D341Med (cell line): ENCODE data around the gene TNFRSF14.
A peak's percentile ranks its signal among the peaks of the same experiment; 100 is the strongest.
"Not testable (repeated sequence)": the region's sequence is repeated elsewhere in the genome, so short reads cannot be mapped to it uniquely, and the experiment has no call there.

Experiments used
- DNase-seq: peaks from one replicate; pipeline ENCODE4 v3.0.0; 2012; ENCODE audit warnings: low spot score

The TNFRSF14 gene

DNA sequence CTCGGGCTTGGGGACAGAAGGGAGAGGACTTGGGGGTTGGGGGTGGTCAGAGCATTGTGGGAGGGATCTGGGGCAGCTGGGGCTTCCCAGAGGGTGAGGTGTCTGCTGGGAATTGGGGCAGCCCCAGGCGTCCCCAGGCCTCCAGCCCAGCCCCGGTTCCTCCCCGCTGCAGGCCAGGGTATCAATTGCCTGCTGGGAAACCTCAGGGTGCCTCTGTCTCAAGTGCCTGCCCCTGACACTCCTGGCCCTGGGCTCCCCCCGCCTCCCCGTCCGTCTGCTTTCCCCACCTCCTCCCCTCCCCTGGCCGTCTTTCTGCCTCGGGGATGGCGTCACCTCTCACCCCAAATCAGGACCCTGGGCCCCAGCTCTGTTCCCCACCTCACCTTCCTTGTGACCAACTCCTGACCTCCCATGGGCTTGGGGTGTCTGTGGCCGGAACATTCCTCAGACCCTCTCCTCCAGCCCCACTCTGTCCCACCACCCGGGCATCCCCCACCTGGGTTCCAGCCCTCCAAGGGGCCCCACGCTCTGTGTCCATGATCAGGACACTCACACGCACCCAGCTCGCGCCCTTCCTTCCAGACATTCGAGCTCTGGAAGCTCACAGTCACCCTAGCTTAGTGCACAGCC, 12.1 kb downstream of the TNFRSF14 start:
- DNase-seq, result not testable (repeated sequence)

DNA sequence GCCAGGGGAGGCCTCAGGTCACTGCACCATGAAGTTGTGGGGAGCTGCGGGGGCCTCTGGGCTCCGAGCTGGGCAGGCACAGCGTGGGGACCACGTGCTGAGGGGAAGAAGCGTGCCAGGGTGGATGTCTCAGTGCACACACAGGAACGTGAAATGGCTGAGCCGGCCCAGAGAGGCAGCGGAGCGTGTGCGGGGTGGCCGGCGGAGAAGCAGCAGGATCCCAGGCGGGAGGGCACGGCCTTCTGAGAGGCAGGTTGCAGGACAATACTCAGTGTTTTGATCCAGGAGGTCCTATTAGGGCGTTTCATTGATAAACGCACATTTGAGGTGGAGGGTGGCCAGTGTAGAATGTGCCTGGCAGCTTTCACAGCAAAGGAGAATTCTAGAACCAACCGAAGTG, 12.9 kb downstream of the TNFRSF14 start:
- no peak for DNase-seq

DNA sequence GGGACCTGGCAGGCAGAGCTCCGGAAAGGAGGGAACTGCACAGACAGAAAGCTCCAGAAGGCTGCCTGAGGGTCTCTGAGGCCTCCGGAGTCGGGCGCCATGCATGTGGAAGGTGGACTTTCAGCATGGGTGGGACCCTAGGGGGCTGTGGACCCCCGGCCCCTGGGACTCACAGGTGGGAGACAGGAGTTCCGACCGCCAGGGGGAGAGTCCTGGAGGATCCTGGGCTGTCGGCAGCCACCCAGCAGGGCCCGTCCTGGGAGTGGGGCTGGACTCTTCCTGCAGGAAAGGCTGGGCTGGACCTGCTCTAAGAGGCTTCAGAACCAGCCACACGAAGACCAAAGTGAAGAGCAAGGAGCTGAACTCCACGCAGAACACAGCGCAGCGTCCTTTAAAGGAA, 13.5 kb downstream of the TNFRSF14 start:
- DNase-seq, result not testable (repeated sequence)

DNA sequence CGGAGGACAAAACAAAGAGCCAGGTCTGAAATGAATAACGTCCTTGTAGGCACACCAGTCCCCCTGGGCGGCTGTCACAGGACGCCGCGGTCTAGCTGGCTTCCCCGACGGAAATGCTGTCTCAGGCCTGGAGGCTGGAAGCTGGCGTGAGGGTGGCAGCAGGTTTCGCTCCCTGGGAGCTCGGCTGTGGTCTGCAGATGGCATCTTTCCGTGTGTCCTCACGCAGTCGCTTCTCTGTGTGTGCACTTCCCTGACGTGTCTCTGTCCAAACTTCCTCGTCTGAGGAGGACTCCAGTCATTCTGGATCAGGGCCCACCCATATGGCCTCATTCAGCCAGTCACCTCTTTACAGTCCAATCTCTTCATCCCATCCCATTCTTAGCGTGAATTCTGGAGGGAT, 14.2 kb downstream of the TNFRSF14 start:
- no peak for DNase-seq

DNA sequence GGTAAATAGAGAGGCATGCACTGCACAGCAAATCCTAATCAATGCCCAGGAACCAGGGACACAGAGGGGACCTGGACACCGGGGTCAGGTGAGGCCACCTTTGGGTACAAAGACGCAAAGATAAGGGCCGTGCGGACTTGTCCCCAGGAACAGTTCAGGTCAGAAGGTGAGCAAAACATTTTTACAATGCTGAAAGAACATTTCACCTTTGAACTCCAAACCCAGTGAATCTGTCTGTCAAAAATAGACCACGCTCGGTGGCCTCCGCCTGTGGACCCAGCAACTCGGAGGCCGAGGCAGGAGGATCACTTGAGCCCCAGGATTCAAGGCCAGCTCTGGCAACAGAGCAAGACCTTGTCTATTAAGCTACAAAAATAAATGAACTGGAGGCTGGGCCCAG, 15.2 kb downstream of the TNFRSF14 start:
- DNase-seq, result no peak

DNA sequence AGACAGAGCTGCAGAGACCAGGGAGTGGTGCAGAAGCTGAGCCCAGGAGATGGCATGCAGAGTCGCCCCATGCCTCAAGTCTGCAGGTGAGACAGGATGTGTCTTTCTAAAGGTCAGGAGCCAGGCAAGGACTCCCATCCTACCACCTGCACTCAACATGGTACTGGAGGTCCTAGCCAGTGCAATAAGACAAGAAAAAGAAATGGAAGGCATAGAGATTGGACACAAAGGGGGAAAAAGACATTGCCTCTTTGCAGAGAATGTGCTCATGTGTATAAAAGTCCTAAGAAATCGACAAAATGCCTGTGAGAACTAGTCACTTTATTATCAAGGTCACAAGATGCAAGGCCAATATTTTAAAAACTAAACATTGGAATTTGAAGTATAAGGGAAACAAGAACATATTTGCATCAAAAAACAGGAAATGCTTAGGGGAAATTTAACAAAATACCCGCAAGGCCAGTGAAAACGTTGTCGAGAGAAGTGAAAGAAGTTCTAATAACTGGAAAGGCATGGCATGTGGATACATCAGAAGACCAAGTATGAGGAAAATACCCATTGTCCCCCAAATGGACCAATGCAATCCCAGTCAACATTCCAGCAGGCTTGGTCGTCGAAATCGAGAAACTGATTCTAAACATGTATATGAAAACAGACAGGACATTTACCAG, 17.2 kb downstream of the TNFRSF14 start:
- DNase-seq, result no peak

DNA sequence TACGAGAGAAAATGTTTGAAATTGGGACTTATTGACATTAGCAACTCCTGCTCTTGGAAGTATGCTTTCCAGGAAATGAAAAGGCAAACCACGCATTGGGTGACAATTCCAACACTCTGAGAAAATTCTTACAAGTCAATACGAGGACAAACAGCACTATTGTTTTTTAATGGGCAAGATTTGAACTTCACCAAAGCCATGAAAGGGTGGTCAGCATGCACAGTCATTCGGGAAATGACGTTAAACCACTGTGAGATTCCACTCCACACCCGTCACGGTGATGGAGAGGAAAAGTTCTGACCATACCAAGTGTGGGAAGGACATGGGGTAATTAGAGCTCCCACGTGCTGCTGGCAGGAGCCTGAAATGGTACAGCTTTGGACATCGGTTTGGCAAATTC, 18.2 kb downstream of the TNFRSF14 start:
- DNase-seq, result no peak

DNA sequence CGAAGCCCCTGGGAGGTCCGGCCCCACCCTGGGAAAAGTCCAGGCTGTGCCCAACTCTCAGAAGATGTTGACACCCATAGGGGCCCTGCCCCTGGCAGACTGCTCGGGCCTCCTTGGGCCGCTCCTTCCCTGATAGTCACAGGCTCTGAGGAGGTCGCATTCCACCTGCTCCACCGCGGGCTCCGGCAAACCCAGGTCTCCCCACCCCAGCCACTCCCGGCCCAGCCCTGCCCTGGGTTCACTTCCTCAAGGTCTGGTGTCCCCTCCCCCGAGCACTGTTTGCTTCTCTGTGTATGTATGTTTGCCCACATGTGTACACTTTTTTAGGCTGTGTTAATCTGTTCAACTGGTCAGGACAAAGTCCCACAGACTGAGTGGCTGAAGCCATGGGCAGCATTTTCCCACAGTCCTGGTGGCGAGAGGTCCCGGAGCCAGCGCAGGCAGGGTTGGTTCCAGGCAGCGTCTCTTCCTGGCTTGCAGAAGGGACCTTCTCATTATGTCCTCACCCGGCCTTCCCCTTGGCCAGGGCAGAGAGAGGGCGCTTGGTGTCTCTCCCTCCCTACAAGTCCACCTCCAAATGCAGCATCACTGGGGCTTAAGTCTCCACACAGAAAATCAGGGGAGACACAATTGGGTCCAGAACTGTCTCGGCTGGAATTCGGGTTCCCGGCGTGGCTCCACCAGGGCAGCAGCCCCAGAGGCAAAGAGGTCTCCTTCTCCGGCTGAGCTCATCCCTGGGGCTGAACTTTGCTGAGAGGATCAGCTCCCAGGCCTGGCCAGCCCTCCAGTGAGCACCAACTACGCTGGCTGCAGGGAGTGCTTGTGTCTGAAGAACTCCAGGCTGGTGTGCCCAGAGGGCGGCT, 19.9 kb downstream of the TNFRSF14 start:
- no peak for DNase-seq

DNA sequence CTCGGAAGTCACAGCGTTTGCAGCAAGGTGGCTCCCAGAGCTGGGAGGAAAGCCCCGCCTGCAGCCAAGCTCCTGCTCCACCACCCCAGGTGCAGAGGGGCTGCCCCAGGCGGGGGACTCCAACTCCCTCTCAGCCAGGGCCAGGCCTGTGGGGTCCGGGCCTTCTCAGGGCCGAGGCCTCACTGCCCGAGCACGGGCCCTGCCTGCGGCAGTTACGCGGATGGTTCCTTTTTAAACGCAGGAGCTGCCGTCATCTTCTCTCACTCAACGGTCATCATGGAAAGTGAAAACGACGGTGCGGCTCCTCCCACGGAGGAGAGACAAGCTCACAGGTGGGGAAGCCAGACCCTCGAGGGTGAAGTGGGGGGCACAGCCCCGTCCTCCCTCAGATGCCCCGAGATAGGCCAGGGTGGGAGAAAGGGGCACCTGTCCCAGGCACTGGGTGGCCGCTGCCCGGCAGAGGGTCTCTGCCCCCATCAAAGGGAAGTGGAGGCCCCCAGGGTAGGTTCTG, 21.4 kb downstream of the TNFRSF14 start:
- DNase-seq, result not testable (repeated sequence)

DNA sequence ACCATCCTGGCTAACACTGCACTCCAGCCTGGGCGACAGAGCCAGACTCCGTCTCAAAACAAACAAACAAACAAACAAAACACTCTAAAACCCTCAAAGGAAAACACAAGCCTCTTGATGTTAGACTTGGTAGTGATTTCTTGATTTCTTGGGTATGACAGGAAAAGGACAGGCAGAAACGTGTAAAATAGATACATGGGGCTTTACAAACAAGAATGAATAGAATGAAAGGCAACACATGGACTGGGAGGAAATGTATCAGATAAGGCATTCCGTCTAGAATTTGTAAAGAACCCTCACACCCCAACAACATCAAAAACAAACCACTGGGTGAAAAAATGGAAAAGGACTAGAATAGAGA, 22.6 kb downstream of the TNFRSF14 start:
- no peak for DNase-seq

DNA sequence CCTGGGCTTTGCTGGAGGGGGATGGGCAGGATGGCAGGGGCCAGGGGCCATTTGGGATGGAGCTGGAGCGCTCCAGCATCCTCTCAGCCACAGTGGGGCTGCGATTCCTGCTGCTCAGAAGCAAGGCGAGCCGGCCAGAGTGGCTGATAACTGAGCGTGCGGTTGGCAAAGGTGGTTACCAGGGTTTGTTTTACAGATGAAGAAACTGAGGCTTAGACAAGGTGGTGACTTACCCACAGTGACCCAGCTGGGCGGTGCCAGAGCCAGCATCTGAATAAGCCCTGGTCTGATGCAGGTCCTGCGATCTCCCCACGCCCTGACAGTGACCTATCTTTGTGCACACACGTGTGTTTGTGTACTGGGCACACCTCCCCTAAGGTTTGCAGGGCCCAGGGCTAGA, 24.5 kb downstream of the TNFRSF14 start:
- DNase-seq, result no peak

DNA sequence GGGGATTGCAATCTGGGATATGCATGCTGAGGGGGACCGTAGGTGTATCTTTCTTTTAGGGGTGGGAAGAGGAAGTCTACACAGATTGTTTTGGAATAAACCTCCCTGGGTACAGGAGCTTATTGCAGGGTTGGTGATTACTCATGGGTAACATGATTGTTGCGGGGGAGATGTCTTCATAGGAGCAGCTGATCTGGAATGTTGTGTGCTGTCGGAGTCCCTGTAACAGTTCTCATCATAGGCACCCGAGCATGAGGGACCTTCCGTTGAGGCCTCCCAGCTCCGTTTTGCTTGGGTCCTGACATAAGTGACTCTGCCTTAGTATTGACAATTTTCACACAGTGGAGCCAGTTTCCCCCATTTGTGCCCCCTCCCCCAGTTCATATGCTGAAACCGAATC, 26.2 kb downstream of the TNFRSF14 start:
- DNase-seq, result no peak

DNA sequence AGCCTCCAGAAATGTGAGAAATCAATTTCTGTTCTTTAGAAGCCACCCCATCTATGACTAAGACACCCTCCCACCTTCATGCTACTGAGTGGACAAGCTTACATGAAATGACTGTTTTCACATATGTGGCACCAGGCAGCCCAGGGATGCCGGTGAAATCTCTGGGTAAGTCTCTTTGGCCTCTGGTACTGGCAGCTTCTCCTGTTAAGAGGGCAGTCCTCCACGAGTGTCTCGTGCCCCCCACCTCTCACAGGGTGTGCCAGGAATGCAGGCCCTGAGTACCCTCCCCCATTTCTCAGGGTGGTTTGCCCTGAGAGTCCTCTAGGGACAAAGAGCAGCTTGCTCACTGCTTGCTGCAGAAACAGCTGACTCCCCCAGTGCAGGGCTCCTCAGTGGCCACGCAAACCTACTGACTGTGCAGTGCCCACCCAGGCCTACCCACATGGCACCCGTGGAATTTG, 27.2 kb downstream of the TNFRSF14 start:
- no peak for DNase-seq

DNA sequence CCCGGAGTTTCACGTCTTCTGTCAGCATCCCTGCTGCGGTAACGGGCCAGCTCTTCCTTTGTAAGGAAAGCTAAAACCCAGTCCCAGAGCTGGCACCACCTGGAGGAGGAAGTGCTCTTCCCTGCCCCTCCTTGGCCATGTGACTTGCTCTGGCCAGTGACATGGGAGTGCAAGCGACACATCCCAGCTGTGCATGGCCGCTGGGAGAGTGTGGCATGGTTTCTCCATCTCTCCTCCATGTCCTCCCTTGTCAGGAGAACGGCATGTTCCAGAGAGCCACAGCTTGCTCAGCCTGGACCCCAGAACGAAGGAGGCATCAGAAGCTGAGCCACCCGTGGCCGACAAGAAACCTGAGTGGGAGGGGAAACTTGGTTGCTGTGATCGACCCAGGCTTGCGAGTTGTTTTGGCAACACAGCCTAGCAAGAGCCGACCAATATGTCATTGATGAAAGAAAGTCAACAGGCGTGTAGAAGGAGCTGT, 27.7 kb downstream of the TNFRSF14 start:
- DNase-seq, result no peak

DNA sequence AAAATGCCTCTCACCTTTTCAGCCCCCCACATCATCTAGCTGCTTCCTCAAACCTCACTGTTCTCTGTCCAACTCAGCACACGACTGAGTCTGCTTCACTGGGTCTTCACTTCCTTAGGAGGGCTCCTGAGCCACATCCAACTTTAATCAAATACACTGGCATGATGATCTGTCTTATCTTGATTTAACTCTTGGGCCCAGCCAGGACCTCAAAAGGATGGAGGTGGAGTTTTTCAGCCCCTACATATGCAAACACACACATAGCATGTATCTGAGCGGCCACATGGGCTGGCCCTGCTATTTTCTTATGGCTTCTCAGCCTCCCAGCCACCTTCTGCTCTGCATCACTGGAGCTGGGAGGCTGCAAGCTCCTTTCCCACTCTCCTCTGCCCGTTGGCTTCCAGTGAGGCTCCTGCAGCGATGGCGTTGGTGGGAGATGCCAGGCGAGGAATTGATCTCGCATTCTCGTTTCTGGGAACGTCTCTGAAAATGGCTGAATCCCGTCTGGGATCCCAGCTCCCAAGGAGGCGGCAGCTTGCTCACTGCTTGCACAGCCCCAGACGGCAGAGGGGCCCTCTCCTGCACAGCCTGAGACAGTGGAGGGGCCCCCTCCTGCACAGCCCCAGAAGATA, 28.6 kb downstream of the TNFRSF14 start:
- no peak for DNase-seq

DNA sequence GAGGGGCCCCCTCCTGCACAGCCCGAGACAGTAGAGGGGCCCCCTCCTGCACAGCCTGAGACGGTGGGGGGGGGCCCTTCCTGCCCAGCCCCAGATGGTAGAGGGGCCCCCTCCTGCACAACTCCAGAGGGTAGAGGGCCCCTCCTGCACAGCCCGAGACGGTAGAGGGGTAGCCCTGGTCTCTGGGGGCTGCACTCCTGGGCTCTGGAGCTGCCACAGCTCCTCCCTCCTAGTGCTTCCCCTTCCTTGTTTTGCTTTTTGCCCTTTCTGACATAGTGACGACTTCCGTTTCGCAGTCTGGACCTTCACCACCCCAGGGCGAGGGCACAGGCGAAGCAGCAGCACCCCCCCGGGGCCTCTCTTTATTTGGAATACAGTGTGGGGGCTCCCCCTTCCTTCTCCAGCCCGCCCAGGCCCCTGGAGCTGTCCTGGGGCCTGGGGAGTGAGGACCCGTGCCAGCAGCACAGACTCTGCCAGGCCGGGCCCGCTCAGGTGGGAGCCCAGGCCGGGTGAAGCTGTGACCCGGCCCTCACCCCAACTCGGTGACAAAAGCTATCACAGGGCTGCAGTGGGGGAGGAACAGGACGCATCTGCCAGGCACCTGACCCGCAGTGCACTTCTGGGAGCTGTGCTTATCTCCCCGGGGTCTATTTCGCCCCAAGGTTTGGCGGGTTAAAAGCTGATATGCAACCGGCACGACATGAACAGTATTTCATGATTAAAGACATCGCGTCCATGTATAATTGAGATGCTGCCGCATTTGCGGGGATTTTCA, 29.3 kb downstream of the TNFRSF14 start:
- DNase-seq, result peak; percentile 63

DNA sequence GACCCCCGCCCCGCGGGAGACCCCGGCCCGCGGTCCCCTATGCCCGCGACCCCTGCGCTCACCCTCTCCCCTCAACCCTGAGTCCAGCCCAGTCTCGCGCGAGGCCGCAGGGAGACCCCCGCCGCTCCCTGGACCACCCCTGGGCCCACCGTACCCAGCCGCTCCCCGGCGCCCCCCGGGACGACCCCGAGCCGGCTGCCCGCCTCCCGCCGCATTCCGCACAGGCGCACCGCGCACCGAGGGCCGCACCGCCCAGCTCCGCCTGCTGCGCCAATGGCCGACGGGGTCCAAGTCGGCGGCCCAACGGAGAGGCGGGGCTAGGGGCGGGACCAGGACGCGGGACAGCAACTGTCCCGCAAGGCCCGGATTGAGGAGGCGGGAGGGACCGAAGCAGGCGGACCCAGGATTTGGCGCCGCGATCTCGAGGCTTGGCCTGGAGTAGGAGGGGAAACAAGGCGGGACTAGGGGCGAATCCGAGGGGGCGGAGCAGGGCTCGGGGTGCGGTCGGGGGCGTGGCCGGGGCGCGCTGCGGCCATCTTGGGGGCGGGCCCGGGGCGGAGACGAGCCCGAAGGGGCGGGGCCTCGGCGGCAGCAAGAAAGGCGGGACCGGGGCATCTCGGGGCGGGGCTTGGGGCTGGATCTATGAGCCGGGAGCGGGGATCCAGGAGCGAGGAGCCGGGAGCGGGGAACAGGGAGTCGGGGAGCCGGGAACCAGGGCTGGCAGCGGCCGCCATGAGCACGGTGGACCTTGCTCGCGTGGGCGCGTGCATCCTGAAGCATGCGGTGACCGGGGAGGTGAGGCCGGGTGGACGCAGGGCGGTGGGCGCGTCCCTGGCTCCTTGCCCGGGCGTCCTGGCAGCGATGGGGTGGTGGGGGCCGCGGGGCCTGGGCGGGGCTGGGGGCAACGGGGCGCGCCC, 30.2 kb downstream of the TNFRSF14 start, which contains the start of gene PRXL2B:
Gene PRXL2B (plus strand): TSS at position 624 of the 917 bp plus-strand sequence. CDS start 109 bp downstream, at position 733.
- DNase-seq, result peak; percentile 98

DNA sequence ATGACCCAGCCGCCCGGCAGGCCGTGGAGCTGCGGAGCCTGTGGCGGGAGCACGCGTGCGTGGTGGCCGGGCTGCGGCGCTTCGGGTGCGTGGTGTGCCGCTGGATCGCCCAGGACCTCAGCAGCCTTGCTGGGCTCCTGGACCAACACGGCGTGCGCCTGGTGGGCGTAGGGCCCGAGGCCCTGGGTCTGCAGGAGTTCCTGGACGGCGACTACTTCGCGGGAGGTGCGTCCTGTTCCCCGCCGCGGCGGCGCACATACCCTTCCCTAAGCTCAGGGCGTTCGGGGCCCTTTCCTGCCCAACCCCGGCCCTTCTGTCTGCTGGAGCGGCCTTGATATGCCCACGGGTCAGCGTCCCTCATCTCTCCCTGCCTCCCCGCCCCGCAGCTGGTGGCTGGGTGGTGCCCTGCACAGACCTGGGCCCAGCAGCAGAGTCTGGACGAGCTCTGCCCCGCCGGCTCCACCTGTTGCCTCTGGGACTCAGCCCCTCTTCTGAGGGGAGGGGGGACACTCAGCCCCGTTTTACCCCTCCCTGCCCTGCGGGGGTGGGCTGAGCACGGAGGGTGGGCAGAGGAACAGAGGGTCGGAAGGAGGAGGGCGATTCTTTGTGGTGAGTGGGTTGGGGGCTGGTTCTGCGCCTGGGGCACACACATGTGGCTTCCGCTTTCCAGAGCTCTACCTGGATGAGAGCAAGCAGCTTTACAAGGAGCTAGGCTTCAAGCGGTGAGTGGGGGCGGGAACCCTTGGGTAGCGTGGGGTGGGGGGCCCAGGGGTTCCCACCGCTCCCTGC, 31.1 kb downstream of the TNFRSF14 start:
- no peak for DNase-seq

DNA sequence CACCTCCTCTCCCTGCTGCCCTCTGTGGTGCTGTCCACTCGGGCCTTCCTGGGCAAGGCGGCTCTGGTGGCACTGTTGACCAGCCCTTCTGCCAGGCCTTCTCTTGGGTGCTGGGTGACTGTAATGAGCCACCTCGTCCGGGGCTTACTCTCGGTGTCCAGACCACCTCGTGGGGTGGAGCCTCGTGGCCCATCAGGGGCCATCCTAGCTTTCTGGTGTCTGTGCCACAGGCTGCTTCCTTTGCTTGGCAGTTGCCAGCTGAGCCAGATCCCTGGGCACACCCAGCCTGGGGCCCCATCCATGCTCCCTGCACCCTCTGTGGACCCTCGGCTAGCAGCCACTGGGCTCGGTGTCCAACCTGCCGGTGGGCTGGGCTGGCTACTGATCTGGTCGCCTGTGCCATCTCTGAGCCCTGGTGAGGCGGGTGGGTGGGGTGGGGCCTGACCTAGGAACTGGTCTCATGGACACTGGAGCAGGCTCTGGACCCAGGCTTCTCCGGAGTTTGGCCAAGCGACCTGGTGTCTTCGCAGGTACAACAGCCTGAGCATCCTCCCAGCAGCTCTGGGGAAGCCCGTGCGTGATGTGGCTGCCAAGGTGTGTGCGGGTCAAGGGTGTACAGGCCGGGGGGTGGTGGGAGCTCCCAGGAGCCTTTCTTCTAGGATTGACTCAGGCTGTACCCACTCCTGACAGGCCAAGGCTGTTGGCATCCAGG, 31.8 kb downstream of the TNFRSF14 start:
- DNase-seq, result no peak
